CD4-positive, alpha-beta T cell treated with Interferon gamma for 1 hour (primary cell): ENCODE data around the gene PROSER3.
"Not testable (repeated sequence)": the region's sequence is repeated elsewhere in the genome, so short reads cannot be mapped to it uniquely, and the experiment has no call there.

Experiments used
- DNase-seq: peaks from one replicate; pipeline ENCODE4 v3.0.0-alpha.2; 2020

PROSER3 gene

DNA sequence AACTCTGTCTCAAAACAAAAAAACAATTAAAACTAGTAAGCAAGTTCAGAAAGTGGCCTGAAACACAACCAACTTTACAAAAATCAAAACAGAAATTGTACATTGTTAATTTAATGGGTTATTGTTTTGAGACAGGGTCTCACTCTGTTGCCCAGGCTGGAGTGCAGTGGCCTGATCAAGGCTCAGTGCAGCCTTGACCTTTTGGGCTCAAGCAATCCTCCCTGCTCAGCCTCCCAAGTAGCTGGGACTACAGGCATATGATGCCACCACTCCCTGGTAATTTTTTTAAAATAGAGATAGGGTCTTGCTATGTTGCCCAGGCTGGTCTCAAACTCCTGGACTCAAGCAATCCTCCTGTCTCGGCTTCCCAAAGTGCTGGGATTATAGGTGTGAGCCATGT, 37.6 kb downstream of the PROSER3 start:
- not testable (repeated sequence) for DNase-seq

GRCh38 chr19:35796645-35797542, 38.9 kb downstream of the PROSER3 start:
- DNase-seq: no peak

GRCh38 chr19:35797663-35798062, 39.7 kb downstream of the PROSER3 start:
- DNase-seq: no peak

DNA sequence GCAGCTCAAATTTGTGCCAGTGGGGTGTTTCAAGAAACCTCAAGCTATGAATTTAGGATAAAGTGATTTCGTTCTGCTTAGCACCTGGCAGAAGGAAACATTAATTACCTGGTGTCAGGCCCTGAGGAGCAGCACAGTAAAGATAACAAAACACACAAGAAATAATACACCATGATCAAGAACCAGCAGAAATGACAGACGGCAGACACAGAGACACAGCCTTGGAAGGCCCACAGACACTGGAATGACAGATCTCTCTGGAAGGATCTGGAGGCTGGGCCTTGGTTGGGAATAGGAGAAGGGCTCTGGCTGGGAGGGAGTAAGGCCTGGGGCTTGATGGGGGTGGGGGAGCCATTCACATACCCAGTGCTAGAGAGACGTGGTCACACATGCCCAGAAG, 43.9 kb downstream of the PROSER3 start:
- no peak for DNase-seq

DNA sequence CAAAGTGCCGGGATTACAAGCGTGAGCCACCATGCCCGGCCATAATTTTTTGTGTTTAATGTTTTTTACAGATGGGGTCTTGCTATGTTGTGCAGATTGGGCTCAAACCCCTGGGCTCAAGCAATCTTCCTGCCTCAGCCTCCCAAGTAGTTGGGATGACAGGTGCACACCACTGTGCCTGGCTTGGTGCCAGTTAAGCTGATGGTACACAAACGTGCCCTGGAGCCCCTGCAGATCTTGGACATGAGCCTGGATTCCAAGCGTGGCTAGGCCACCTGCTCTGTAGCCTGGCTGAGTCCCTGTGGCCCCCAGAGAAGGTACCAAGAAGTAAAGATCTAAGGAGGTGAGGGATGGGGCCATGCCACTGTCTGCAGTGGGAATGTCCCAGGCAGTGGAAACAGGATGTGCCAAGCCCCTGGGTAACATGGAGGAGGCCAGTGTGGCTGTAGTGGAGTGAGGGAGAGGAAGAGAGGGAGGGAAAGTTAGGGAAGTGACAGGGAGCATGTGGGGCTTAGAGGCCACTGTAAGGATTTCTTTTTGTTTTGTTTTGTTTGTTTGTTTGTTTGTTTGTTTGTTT, 47.6 kb downstream of the PROSER3 start:
- no peak for DNase-seq

DNA sequence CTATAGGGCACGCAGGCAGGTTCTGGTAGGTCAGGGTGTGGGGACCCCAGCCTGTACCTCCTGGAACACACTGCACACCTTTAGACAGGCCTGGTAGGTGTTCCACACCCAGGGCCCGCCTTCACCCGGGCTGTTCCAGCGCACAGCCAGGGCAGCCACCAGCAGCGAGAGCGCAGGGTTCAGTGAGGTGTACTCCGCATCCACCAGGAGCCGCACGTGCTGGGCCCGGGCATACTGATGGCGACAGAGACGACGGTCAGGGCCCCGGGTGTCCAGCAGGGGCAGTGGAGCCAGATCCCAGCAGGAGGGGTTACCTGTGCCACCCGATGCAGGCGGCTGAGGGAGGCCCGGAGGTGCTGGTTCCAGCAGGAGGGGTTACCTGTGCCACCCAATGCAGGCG, 48.6 kb downstream of the PROSER3 start:
- no peak for DNase-seq

- DNase-seq: no peak
Observed at GRCh38 chr19:35807633-35808032, 49.7 kb downstream of the PROSER3 start.

GRCh38 chr19:35811317-35812219, 53.6 kb downstream of the PROSER3 start:
- DNase-seq: no peak

DNA sequence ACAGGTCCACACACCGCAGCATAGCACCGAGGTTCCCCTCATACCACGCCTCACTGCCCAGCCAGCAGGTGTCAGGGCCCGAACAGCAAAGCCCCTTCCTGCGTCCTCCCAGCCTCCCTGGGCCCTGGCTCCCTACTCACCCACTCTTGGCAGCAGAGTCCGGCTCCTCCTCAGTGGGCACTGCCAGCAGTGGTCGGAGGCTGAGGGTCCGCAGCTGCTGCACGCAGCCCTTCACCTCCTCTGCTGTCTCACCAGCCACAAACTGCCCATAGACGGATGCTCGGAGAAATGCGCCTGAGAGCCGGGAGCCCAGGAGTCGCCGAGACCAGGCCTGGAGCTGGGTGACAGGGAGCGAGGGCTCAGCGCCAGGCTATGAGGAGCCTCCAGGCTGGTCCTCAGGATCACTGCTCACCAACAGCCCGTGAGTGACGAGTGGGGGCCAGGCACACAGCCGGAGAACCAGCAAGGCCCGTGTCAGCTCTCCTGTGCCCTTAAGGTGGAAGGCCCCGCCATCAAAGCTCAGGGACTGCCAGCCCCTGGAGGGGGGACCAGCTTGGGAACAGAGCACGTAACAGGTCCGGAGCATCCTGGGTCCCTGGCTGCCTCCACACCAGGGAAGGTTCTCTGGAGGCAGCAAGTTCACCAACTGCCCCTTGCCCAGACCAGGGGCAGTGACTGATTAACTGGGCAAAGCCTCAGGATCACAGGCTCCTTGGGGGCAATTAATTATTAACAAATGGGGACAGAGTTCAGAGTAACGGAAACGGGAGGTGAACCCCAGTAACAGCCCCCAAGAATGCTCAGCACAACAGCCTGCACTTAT, 54.5 kb downstream of the PROSER3 start, which contains the start of gene PRODH2:
Gene PRODH2 (minus strand): TSS at position 626 of the 823 bp plus-strand sequence. CDS start 40 bp downstream, at position 586.
- DNase-seq: no peak

DNA sequence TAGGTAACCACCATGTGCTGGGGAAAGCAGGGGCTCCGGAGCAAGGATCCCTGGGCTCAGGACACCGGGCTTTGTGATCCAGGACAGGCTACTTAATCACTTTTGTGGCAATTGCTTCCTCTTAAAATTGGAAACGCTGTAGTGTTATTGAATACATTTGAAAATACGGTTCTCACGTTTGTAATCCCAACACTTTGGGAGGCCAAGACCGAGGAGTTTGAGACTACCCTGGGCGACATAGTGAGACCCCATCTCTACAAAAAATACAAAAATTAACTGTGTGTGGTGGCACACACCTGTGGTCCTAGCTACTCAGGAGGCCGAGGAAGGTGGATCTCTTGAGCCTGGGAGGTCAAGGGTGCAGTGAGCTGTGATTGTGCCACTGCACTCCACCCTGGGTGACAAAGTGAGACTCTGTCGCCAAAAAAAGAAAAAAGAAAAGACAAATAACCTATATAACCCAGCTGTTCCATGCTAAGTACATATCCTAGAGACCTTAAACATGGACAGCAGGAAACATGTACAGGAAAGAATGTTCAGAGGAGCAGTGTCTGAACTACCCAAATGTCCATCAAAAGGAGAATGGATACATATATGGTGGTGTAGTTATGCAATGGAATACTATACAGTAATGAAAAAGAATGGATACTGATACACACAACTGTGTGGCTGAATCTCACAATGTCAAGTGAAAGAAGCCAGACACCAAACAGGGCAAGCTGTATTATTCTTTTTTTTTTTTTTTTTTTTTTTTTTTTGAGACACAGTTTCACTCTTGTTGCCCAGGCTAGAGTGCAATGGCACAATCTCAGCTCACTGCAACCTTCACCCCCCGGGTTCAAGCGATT, 55.3 kb downstream of the PROSER3 start:
- no peak for DNase-seq

GRCh38 chr19:35816262-35816661, 58.3 kb downstream of the PROSER3 start:
- no peak for DNase-seq

DNA sequence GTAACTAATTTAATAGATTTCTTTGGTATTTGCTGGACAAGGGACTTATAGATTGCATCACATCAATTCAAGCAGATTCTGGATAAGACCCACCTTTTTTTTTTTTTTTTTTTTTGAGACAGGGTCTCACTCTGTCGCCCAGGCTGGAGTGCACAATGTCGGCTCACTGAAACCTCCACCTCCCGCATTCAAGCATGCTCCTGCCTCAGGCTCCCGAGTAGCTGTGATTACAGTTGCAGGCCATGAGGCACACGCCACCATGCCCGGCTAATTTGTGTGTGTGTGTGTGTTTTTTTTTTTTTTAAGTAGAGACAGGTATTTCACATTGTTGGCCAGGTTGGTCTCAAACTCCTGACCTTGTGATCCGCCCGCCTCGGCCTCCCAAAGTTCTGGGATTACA, 58.9 kb downstream of the PROSER3 start:
- DNase-seq: no peak

- DNase-seq: no peak
Observed at GRCh38 chr19:35818445-35818844, 60.5 kb downstream of the PROSER3 start.
